Erythroblast (primary cell): Measurements from ENCODE around the gene SLC13A1.
"Not testable (repeated sequence)": the region's sequence is repeated elsewhere in the genome, so short reads cannot be mapped to it uniquely, and the experiment has no call there.

ENCODE experiments used
- DNase-seq, 2 experiments: peaks; one replicate each; lab custom pipeline; 2025; lab: John Stamatoyannopoulos, UW
- GATA1 ChIP-seq: IDR thresholded peaks from 2 replicates; pipeline ENCODE4 v1.6.1; 2011; ENCODE audit warnings: low read depth, mild to moderate bottlenecking, control low read depth, low read length, moderate library complexity
- POLR2A ChIP-seq: IDR thresholded peaks from 2 replicates; pipeline ENCODE4 v1.6.1; 2011; ENCODE audit warnings: mild to moderate bottlenecking, low read length

SLC13A1 gene, protein sequence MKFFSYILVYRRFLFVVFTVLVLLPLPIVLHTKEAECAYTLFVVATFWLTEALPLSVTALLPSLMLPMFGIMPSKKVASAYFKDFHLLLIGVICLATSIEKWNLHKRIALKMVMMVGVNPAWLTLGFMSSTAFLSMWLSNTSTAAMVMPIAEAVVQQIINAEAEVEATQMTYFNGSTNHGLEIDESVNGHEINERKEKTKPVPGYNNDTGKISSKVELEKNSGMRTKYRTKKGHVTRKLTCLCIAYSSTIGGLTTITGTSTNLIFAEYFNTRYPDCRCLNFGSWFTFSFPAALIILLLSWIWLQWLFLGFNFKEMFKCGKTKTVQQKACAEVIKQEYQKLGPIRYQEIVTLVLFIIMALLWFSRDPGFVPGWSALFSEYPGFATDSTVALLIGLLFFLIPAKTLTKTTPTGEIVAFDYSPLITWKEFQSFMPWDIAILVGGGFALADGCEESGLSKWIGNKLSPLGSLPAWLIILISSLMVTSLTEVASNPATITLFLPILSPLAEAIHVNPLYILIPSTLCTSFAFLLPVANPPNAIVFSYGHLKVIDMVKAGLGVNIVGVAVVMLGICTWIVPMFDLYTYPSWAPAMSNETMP

DNA sequence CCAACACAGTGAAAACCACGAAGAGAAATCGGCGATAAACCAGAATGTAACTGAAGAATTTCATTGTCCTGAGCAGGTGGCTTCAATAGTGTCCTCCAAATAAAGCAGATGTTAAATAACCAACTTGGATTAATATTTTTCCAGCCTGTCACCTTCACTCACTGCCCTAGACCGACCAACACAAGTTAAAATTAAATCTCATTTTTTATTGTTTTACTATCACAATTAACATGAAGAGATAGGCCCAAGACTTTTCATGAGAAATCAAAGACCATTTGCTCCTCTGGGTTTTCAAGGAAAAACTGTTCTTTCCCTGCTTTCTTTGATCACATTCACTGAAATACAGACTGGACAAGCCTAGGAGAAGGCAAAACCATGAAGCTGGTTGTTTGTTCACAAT, at the start of gene SLC13A1:
SLC13A1 (minus strand) TSS at position 87 of the 400 bp plus-strand sequence; CDS start at position 64, 23 bp downstream.
- TF ChIP-seq POLR2A = no peak
- DNase-seq = no peak

DNA sequence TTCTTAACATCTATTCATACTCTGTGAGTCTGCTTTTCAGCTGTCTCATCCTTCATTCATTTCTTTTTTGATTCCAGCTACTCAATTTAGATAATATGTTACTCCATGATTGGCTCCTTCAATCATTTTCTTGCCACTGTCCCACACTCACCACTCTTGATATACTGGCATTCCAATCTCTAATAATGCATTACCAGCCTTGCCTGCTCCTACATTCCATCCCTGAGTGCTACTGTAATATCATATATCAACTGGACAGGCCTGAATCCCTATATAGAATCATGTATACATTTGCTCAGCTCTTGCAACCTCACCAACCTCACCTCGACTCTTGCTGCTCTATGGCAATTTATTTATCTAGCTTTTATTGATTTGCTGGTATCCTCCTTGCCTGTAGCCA, 45.0 kb upstream of the SLC13A1 start:
- TF ChIP-seq GATA1 (no peak), POLR2A (no peak)
- DNase-seq = no peak

DNA sequence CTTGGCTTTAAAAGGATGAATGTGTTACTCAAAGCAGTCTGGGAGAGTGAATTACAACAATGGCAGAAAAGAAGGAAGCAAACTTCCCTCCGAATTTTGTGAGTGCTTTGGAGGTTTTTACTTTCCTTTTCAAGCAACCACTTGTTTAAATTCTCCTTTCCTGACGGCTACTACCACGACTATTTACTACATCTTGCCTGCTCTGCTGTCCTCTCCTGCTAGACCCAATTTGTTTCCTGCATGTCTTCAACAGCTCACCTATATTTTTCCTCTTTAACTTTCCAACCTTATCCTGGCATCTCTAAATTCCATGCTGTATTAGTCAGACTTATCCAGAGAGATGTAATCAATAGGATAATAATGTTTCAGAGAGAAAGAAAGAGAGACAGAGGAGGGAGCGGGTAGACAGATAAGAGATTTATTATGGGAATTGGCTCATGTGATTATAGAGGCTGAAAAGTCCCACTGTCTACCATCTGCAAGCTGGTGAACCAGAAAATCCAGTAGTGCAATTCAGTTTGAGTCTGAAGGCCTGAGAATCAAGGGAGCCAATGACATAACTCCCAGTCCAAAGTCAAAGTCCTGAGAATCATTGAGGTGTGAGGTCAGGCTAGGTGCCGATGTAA, 42.8 kb upstream of the SLC13A1 start:
- TF ChIP-seq POLR2A (no peak), GATA1 (no peak)
- no peak for DNase-seq

DNA sequence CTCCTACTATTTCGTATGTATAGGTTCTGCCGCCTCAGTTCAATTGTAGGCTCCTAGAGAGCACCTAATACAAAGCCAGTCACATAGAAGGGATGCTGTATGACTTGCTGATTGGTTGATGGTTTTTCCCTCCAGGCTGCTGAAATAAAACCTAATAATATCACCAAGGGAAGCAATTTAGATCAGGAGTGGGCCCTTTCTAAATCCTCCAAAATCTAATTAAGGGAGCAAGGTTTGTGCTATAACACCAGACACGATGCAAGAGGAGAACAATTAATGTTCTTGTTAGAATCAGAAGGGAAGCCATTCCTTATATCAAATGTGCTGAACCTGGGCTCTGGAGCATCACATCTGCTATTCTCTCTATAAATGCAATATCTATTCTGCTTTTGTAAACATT, 42.0 kb upstream of the SLC13A1 start:
- TF ChIP-seq GATA1 (no peak), POLR2A (no peak)
- DNase-seq = no peak

DNA sequence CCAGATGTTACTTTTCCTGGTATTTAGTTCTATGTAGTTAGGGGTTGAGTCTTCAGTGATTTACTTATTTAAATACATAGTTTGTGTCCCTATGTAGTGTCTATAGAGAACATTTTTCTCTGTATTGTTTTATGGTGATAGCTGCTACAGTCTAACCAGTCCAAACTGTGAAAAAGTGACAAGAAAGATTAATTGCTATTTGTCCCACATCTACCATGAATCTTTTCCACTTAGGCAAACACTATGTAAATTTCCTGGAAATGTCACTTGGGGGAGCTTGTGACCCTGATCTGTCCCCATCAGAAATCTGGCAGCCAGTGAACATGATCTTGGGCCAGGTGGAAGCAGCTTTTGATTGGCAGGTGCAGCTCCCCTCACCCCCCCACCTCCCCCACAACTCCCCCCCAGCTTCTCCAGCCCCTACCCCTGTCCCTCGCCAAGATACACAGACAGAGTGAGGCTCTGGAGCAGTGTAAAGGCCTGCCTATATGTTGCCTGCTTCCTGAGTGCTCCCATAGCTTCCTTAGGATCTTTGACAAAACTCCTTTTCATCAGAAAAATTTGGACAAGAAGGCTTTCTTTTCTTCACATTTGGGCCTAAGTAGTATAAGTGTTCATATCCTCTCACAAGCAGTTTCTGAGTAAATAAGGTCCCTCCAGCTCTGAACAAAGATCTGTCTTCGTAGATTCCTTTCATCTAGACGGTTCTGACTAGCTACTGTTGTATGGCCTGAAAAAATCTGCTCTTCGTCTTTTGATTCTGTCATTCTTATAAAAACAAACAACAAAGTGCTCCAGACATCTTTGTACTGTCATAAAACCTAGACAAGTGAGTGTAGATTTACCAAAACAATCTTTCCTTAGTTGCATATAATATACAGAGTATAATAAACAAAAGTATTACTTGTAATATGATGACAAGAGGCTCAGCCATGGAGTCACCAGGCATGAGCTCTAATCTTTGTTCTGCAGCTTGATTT, 31.5 kb upstream of the SLC13A1 start:
- no peak for DNase-seq
- TF ChIP-seq GATA1 (no peak), POLR2A (no peak)

DNA sequence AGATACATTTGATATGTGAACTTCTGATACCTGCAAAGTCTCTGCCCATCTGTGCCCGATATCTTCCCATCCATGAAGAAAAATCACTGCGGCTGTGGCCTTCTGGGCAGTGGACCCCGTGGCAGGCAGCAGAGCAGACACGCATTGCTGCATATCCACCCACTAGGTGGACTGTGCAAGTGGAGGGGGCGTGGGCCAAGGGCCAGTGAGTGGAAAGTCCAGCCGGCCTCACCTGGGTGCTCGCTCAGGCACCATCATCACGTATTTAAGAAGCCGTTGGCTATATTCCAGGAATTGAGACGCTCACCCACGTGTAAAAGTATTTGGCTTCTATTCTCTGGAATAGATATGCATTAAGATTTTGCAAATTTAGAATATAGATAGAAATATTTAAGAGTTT, 30.8 kb upstream of the SLC13A1 start:
- DNase-seq = no peak
- TF ChIP-seq GATA1 (no peak), POLR2A (no peak)

DNA sequence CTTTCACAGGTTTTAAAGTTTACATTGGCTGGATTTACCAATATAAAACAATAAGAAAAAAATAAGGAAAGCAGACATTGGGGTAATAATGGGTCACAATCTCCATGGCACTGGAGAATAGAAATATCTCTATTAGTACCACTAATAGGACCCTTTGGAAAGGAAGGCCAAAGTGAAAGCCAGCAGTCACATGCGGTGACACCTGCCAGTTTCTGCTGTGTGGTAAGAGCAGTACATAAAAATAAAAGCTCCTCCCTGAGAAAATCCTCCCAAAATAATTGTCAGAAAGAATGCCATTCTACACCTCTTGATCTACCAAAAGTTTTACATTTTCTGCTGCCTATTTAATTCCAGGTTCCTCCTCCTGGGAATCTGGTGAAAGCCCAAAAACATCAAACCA, 30.4 kb upstream of the SLC13A1 start:
- TF ChIP-seq GATA1 (no peak), POLR2A (no peak)
- no peak for DNase-seq

DNA sequence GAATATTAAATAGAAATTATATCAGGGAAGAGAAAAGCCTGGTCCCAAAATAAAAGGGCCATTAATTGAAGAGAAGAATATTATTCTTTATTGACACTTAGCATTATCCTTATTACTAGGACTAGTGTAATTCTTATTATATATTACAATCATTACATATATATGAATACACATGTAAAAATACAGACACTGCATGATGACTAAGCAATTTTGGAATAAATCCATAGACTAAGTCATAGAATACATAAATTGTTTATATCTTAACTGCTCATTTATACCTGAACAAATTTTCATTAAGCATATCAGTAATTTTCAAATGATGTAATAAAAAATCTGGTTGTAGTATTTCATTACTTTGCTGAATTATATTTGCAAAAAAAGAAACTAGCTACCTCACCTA, 29.7 kb upstream of the SLC13A1 start:
- no peak for DNase-seq
- TF ChIP-seq GATA1 = no peak

DNA sequence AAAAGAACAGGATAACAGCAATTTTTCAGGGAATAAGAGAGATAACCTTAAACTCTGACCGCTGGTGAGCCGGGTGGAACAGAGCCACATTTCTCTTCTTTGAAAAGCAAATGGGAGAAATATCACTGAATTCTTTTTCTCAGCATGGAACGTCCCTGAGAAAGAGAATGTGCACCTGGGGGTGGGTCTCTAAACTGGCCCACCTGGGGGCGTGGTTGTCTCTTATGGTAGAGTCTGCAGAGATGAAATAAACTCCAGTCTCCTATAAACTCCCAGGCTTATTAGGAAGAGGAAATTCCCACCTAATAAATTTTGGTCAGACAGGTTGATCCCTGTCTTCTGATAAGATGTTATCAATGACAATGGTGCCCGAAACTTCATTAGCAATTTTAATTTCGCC, 27.9 kb upstream of the SLC13A1 start:
- DNase-seq = not testable (repeated sequence)

DNA sequence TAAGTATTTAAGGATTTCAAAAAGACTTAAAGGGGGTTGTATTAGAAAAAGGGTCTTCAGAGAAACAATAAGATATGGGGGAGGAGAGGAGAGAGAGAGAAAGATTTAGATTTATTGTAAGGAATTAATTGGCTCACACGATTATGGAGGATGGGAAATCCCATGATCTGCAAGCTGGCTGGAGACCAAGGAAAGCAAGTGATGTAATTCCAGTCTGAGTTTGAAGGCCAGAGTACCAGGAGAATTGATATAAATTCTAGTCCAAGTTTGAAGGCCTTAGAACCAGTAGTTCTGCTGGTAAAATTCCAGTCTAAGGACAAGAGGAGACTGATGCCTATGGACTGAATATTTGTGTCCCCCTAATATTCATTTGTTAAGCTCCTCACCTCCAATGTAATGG, 20.6 kb upstream of the SLC13A1 start:
- DNase-seq = no peak
- no peak for TF ChIP-seq GATA1
- TF ChIP-seq POLR2A = no peak

DNA sequence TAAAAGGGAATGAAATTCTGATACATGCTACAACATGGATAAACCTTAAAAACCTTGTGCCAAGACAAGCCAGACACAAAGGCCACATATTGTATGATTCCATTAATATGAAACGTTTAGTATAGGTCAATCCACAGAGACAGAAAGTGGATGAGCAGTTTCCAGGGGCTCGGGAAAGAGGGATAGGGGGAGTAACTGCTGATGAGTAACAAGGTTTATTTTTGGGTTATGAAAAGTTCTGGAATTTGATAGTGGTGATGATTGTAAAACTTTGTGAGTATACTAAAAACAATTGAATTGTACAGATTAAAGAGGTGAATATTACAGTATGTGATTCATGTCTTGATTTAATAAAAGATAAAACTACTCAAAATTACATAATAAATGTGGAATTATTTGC, 19.1 kb upstream of the SLC13A1 start:
- TF ChIP-seq POLR2A (no peak), GATA1 (no peak)
- DNase-seq = no peak

DNA sequence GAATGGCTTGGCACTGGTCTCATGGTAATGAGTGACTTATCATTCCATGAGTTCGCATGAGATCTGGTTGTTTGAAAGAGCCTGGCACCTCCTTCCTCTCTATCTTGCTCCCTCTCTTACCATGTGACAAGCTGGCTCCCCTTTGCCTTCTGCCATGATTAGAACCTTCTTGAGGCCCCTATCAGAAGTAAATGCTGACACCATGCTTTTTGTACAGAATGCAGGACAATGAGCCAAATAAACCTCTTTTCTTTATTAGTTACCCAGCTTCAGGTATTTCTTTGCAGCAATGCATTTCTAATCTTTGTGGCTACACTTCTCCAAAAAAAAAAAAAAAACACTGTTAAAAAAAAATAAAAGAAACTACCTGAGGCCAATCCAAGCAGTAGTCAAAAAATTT, 17.1 kb upstream of the SLC13A1 start:
- no peak for TF ChIP-seq GATA1
- no peak for TF ChIP-seq POLR2A
- no peak for DNase-seq

DNA sequence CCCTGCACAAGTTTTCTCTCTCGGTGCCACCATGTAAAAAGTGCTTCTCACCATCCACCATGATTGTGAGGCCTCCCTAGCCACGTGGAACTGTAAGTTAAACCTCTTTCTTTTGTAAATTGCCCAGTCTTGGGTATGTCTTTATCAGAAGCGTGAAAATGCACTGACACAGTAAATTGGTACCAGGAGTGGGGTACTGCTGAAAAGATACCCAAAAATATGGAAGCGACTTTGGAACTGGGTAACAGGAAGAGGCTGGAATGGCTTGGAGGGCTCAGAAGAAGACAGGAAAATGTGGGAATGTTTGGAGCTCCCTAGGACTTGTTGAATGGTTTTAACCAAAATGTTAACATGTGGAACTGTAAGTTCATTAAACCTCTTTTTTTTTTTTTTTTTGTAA, 15.6 kb upstream of the SLC13A1 start:
- TF ChIP-seq GATA1 = no peak
- TF ChIP-seq POLR2A = no peak
- no peak for DNase-seq

DNA sequence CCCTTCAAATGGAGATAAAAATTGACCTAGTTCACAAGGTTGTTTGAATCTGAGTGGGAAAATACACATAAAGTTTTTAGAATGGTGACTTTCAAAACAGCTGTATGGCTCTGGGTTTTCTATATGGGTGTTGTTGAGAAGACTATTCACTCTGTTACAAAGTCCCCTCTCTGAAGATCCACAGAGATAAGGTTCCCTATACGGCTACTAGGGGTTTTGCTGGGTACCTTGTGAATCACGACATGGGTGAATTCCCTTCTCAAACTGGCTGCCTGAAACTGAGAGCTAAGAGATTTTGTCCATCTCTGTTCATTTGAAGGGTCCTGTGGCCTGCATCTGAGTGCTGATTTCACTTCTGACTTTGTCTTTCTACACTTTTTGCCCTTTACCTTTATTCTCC, 11.8 kb upstream of the SLC13A1 start:
- DNase-seq = no peak
- TF ChIP-seq POLR2A = no peak
- no peak for TF ChIP-seq GATA1

DNA sequence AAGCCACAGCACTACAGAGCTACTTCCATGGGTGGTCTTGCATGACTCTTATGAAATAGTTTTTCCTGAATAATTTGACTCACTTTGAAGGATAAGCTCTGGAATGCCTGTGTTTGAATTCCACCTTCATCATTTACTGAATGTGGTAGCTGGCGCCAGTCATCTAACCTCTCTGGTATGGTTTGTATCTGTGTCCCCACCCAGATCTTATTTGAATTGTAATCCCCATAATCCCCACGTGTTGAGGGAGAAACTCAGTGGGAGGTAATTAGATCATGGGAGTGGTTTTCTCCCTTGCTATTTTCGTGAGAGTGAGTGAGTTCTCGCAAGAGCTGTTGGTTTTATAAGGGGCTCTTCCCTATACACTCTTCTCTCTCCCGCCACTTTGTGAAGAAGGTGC, 11.2 kb upstream of the SLC13A1 start:
- DNase-seq = no peak
- TF ChIP-seq GATA1 (no peak), POLR2A (no peak)
